Fibroblast of skin of left quadriceps (primary cell): ENCODE data around the gene AMZ2.

Source experiments
- DNase-seq, 2 experiments: peaks; one replicate each; pipeline ENCODE4 v3.0.0-alpha.2; 2013; ENCODE audit warnings: low read depth in 2 of 2

Gene AMZ2

GRCh38 chr17:68291836-68292688 is 44.2 kb downstream of the AMZ2 start:
- peak; percentile 6 to 14 for DNase-seq

GRCh38 chr17:68292689-68293040 is 44.8 kb downstream of the AMZ2 start:
- no peak for DNase-seq

DNA sequence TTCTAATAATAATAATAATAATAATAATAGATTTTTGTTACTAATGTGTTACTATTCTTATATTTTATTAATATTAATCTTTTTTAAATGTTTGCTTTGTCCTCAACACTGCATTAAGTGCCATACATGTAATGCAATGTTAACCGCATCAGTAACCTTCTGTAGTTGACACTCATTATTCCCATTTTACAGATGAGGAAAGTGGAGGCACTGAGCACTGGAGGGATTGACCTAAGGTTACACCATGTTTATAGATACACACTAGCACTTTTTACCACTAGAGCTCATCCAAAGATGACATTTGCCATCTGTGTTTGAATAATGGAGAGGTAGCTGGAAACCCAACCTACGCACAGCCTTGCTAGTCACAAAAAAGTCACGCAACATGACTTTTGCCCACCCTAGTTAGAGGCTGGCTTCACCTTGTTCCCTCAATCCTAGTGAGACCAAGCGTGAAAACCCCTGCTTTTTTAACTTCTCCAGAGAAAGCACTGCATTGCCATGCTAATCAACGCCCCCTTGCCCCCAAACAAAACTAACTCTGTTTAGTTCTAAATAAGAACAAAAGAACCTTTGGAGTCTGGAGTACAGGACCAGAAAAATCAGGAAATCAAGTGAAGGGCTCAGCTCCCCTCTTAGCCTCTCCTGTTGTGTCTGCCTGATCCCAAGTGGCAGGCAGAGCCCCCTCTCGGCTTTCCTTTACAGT is 45.8 kb downstream of the AMZ2 start:
- DNase-seq = no peak

- no peak for DNase-seq
Measured at GRCh38 chr17:68294196-68294555, 46.3 kb downstream of the AMZ2 start.

DNA sequence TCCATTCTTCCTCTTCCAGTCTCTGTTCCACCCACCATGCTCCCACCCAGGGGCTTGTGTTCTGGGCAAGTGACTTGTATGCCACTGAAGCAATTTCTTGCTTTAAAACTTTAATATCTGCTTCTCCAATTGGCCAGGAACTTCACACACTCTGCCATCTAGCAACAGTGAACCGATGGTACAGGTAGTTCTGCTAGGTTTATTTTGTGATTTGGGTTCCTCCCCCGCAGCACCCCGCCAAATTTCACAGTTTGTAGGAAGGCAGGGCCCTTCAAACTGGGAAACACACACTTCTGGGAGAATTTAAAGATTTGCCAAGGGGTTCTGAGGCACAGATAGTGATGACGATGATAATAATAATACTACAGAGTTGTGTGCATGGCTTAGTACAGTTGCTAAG is 46.8 kb downstream of the AMZ2 start:
- no peak for DNase-seq

DNA sequence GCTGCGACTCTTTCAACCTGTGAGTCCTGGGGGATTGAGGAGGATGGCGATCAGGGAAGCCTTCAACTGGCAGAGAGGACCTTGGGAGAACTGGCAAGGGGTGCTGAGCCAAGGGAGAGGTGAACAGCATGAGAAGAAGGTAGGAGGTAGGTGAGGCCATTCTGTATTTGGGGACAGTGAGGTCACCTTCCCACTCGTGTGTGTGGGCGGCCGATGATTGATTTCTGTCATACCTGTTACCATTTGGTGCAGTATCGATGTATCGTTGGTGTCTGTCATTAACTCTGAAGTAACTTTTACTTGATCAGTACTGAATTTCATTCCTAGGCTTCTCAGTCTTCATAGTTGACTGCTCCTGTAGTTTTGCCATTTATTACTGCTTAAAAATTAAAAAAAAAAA is 47.2 kb downstream of the AMZ2 start:
- DNase-seq = no peak

- DNase-seq = no peak
Measured at GRCh38 chr17:68296217-68297191, 48.7 kb downstream of the AMZ2 start.

DNA sequence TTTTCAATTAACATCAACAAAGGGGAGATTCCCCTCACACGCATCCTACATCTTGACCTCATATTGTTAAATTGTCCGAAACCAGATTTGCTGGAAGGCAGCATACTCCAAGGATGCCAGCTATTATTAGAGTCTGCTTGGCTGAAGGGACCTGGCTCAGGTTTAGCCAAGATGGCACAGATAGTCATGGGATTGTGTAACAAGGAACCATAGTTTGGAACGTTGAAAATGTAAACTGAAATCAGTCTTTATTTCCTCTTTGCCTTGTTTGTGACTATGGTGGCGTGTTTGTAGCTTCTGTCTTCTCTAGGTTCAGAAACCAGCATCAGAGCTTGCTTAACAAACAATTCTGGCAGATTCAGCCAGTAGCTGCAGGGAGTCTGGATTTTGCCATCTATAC is 49.4 kb downstream of the AMZ2 start:
- DNase-seq = no peak

GRCh38 chr17:68298601-68299000 is 50.8 kb downstream of the AMZ2 start:
- DNase-seq = no peak

DNA sequence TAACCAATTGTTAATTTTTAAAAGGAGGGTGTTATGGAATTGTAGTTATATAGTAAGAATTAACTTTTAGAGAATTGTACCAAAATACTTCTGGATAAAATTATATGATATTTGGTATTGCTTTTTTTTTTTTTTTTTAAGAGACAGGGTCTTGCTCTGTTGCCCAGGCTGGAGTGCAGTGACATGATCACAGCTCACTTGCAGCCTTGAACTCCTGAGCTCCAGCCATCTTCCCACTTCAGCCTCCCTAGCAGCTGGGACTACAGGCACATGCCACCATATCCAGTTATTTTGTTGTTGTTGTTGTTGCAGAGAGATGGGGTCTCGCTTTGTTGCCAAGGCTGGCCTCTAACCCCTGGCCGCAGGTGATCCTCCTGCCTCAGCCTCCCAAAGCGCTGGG is 52.0 kb downstream of the AMZ2 start:
- DNase-seq = no peak

GRCh38 chr17:68301438-68301959 is 53.7 kb downstream of the AMZ2 start:
- no peak for DNase-seq

DNA sequence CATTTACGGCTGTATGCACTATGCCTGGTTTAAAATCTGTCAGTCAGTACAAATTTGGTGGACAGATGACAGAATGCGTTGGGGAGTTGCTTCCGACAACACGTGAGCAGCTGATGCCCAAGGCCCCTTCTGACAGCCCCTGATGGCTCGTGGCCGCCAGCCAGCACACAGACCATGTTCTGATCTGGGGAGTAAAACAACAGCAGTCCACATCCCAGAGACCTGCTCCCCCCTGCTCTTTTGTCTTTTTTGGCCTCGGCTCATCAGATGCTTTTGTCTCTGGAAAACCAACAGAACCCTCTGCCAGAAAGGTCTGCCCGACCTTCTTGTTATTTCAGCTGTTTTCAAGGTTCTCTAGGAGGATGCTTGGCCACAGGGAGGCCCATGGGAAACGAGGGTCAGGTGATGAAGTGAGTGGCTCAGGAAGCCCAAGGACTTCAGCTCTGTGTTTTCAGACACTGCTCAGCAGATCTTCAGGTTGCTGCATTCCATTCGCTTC is 54.3 kb downstream of the AMZ2 start:
- no peak for DNase-seq

- DNase-seq = no peak
Measured at GRCh38 chr17:68302666-68303065, 54.8 kb downstream of the AMZ2 start.

GRCh38 chr17:68304706-68305105 is 56.9 kb downstream of the AMZ2 start:
- DNase-seq = no peak

GRCh38 chr17:68305142-68305541 is 57.3 kb downstream of the AMZ2 start:
- no peak for DNase-seq
